SK-N-SH (cell line): Measurements from ENCODE around the gene ASIC1. TPM values are rescaled to one million over a fixed set of nuclear protein-coding genes. Genes with fewer than 3 reads are reported as not detected.

Experiments
- CTCF ChIA-PET: fragments of 300-600, 350-600 bp; formaldehyde crosslinking; extraction: SDS; loops from one replicate; lab custom pipeline; 2021; lab: Yijun Ruan, JAX
- POLR2A ChIA-PET: fragments of 350-600 bp; sonication (Branson Sonifier 250); formaldehyde crosslinking; extraction: SDS; loops from one replicate; lab custom pipeline; 2020; ENCODE audit warnings: antibody characterized with exemption, inconsistent platforms; lab: Yijun Ruan, JAX
- DNase-seq: peaks from one replicate; pipeline ENCODE4 v3.0.0; 2012
- H2AFZ ChIP-seq: fragments of 200-600 bp; sonication (generic); 2 replicates; pipeline ENCODE4 v1.8.1; 2016; ENCODE audit warnings: antibody characterized with exemption, mild to moderate bottlenecking, low read depth
- H3F3A ChIP-seq: fragments of 200-600 bp; sonication (generic); replicated peaks from 2 replicates; pipeline ENCODE3; 2016; ENCODE audit warnings: antibody characterized with exemption, mild to moderate bottlenecking; ENCODE audit not compliant: insufficient read depth
- H3K27ac ChIP-seq, 2 experiments: fragments of 200-500 bp in 1 of 2; fragments of 200-600 bp in 1 of 2; sonication (Bioruptor generic) in 1 of 2; sonication (generic), shearing (Covaris generic) in 1 of 2; 2 replicates each; pipeline versions ENCODE4 v1.5.1 to v1.6.1; 2014 to 2016; ENCODE audit warnings: low read depth in 2 of 2, inconsistent platforms in 1 of 2, low read length in 1 of 2, mild to moderate bottlenecking in 1 of 2, mixed read lengths in 1 of 2
- H3K27me3 ChIP-seq: fragments of 200-600 bp; sonication (generic), shearing (Covaris generic); 2 replicates; pipeline ENCODE4 v1.6.1; 2016; ENCODE audit warnings: mixed run types; ENCODE audit not compliant: insufficient read depth
- H3K36me3 ChIP-seq, 2 experiments: fragments of 200-500 bp in 1 of 2; fragments of 200-600 bp in 1 of 2; sonication (Bioruptor generic) in 1 of 2; sonication (generic) in 1 of 2; replicated peaks in 1 of 2; 2 replicates each; pipeline versions ENCODE3 to v1.5.1; 2014 to 2016; ENCODE audit warnings: low read length in 1 of 2, mild to moderate bottlenecking in 1 of 2; ENCODE audit not compliant: insufficient read depth in 2 of 2, control insufficient read depth in 1 of 2
- H3K4me1 ChIP-seq, 2 experiments: fragments of 200-500 bp in 1 of 2; fragments of 200-600 bp in 1 of 2; sonication (Bioruptor generic) in 1 of 2; sonication (generic), shearing (Covaris generic) in 1 of 2; 2 replicates each; pipeline versions ENCODE4 v1.5.1 to v1.6.1; 2014 to 2016; ENCODE audit warnings: low read depth in 1 of 2, low read length in 1 of 2, mixed run types in 1 of 2; ENCODE audit not compliant: insufficient read depth in 2 of 2, control insufficient read depth in 1 of 2
- H3K4me2 ChIP-seq: fragments of 200-600 bp; sonication (generic), shearing (Covaris generic); 2 replicates; pipeline ENCODE4 v1.6.1; 2017; ENCODE audit warnings: mixed run types
- H3K4me3 ChIP-seq, 2 experiments: fragments of 200-500 bp in 1 of 2; fragments of 200-600 bp in 1 of 2; sonication (Bioruptor generic) in 1 of 2; sonication (generic), shearing (Covaris generic) in 1 of 2; 2 replicates each; pipeline versions ENCODE4 v1.5.1 to v1.8.1; 2014 to 2016; ENCODE audit warnings: low read depth in 2 of 2, inconsistent platforms in 1 of 2, low read length in 1 of 2, mild to moderate bottlenecking in 1 of 2, mixed read lengths in 1 of 2, moderate library complexity in 1 of 2
- H3K79me2 ChIP-seq: fragments of 200-600 bp; sonication (generic); 2 replicates; pipeline ENCODE4 v1.8.1; 2017; ENCODE audit warnings: mild to moderate bottlenecking; ENCODE audit not compliant: insufficient read depth
- H3K9ac ChIP-seq: fragments of 200-600 bp; sonication (generic); 2 replicates; pipeline ENCODE4 v1.6.1; 2017; ENCODE audit warnings: mixed run types
- H3K9me2 ChIP-seq: fragments of 200-600 bp; sonication (generic); 2 replicates; pipeline ENCODE4 v1.6.1; 2017; ENCODE audit warnings: mixed run types
- H3K9me3 ChIP-seq: fragments of 200-600 bp; sonication (generic); 2 replicates; pipeline ENCODE4 v1.6.1; 2017; ENCODE audit warnings: mixed run types, mild to moderate bottlenecking, moderate library complexity
- H4K20me1 ChIP-seq: fragments of 200-600 bp; sonication (generic); 2 replicates; pipeline ENCODE4 v1.6.1; 2017; ENCODE audit warnings: mild to moderate bottlenecking, mixed run types; ENCODE audit not compliant: insufficient read depth
- FOSL2 ChIP-seq: IDR thresholded peaks from 2 replicates; pipeline ENCODE4 v1.4.0; 2012; ENCODE audit warnings: low read depth, mild to moderate bottlenecking, moderate library complexity, borderline replicate concordance
- FOXJ3 ChIP-seq: sonication (generic); formaldehyde crosslinking; IDR thresholded peaks from 2 replicates; pipeline ENCODE4 v1.5.1; 2020; ENCODE audit warnings: mild to moderate bottlenecking, missing genetic modification reagents
- GABPA ChIP-seq: IDR thresholded peaks from 2 replicates; pipeline ENCODE4 v1.4.0; 2012; ENCODE audit warnings: low read depth, mild to moderate bottlenecking
- JUND ChIP-seq: IDR thresholded peaks from 2 replicates; pipeline ENCODE4 v1.4.0; 2012
- MEF2A ChIP-seq: IDR thresholded peaks from 2 replicates; pipeline ENCODE4 v1.4.0; 2012; ENCODE audit warnings: low read depth, borderline replicate concordance
- MXI1 ChIP-seq: IDR thresholded peaks from 2 replicates; pipeline ENCODE4 v1.6.1; 2012; ENCODE audit warnings: mild to moderate bottlenecking, low read depth, low read length, improper control_type of control experiment
- NFIC ChIP-seq: IDR thresholded peaks from 2 replicates; pipeline ENCODE4 v1.4.0; 2012; ENCODE audit warnings: borderline replicate concordance
- PBX3 ChIP-seq: IDR thresholded peaks from 2 replicates; pipeline ENCODE4; 2012
- POLR2AphosphoS5 ChIP-seq: IDR thresholded peaks from 2 replicates; pipeline ENCODE4 v1.6.1; 2012; ENCODE audit warnings: low read depth, low read length
- RAD21 ChIP-seq: IDR thresholded peaks from 2 replicates; pipeline ENCODE4 v1.6.1; 2012; ENCODE audit warnings: mild to moderate bottlenecking, low read length
- RCOR1 ChIP-seq: fragments of 150-350 bp; IDR thresholded peaks from 2 replicates; pipeline ENCODE4 v1.6.1; 2017; ENCODE audit warnings: antibody characterized with exemption, low read length
- REST ChIP-seq: IDR thresholded peaks from 2 replicates; pipeline ENCODE4 v1.6.1; 2012; ENCODE audit warnings: mild to moderate bottlenecking, low read depth, low read length, moderate library complexity
- RXRA ChIP-seq: IDR thresholded peaks from 2 replicates; pipeline ENCODE4 v1.4.0; 2012; ENCODE audit warnings: low read depth, mild to moderate bottlenecking, borderline replicate concordance
- SIN3A ChIP-seq: IDR thresholded peaks from 2 replicates; pipeline ENCODE4 v1.6.1; 2012; ENCODE audit warnings: low read depth, mild to moderate bottlenecking, low read length, moderate library complexity, borderline replicate concordance
- SMC3 ChIP-seq: IDR thresholded peaks from 2 replicates; pipeline ENCODE4 v1.6.1; 2012; ENCODE audit warnings: low read depth, low read length, improper control_type of control experiment
- TAF1 ChIP-seq: IDR thresholded peaks from 2 replicates; pipeline ENCODE4 v1.6.1; 2012; ENCODE audit warnings: low read depth, mild to moderate bottlenecking, low read length, moderate library complexity, borderline replicate concordance
- TCF12 ChIP-seq: IDR thresholded peaks from 2 replicates; pipeline ENCODE4 v1.4.0; 2012
- USF2 ChIP-seq: fragments of 150-350 bp; IDR thresholded peaks from 2 replicates; pipeline ENCODE4 v1.6.1; 2017; ENCODE audit warnings: antibody characterized with exemption, low read length, low read depth, borderline replicate concordance
- YY1 ChIP-seq: IDR thresholded peaks from 2 replicates; pipeline ENCODE4 v1.4.0; 2012; ENCODE audit warnings: low read depth, mild to moderate bottlenecking
- WGBS: methylation state at CpG from one replicate; pipeline ENCODE4 v1.1.6; 2017; ENCODE audit warnings: low lambda C conversion rate; 5-methylcytosine and 5-hydroxymethylcytosine counted together
- polyA plus RNA-seq, 3 experiments: library from polyadenylated mRNA; depleted of rRNA; stranded (reverse); fragments of >200 nt; gene quantifications; 2 replicates each; pipeline ENCODE4 v1.2.3, GENCODE V29; 2012
- TF ChIP-seq, protein P1 (sequence below): fragments of 200-600 bp; sonication (generic); IDR thresholded peaks from 2 replicates; pipeline ENCODE4 v1.6.1; 2017; ENCODE audit warnings: antibody characterized with exemption, mild to moderate bottlenecking, moderate library complexity
- TF ChIP-seq, protein P2 (sequence below): IDR thresholded peaks from 2 replicates; pipeline ENCODE4 v1.4.0; 2012; ENCODE audit warnings: low read depth

ASIC1 gene
- polyA plus RNA-seq, 1 of the 3 experiments (the other 2 are of a cell fraction) = 28.4 TPM

DNA sequence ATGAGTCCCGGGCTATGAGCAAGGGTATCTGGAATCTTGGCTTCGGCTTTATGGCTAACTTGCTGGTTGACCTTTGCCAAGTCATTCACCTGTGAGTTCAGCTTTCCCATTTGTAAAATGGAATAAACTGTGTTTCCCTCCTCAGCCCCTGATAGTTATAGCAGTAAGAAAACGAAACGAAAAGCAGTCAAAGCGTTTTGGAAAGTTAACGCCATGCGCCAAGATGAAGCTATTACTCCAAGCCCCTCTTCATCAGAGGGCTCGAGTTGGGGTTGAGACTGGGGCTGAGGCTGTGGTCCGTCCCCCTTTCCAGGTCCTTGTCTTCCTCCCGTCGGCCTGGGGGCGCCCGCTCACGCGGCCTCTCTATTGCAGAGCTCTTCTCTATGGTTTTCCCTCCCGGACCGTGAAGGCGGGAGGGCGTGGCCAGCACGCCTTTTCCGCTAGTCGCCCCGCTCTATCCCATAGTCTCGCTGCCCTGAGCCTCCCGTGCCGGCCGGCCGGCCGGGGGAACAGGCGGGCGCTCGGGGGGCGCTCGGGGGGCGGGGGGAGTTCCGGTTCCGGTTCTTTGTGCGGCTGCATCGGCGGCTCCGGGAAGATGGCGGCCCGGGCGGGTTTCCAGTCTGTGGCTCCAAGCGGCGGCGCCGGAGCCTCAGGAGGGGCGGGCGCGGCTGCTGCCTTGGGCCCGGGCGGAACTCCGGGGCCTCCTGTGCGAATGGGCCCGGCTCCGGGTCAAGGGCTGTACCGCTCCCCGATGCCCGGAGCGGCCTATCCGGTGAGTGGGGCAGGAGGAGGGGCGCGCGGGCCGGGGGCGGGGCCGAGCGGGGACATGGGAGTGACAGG, 27.6 kb downstream of the ASIC1 start, which contains the start of gene SMARCD1 (continued):
- TF ChIP-seq NFIC = peak; percentile 5; the same call in 1 of the 2 replicates
- no peak for TF ChIP-seq USF2
- peak; percentile 73 for TF ChIP-seq GABPA
- peak; percentile 22; the same call in 1 of the 2 replicates for TF ChIP-seq SMC3
- peak; percentile 65; the same call in 1 of the 2 replicates for TF ChIP-seq TAF1
- TF ChIP-seq POLR2AphosphoS5 = peak; percentile 58
- TF ChIP-seq YY1 = peak; percentile 87
- TF ChIP-seq SIN3A = peak; percentile 68
- TF ChIP-seq TCF12 = 0 out of 2 replicates have a peak, but pooled peaks have one; percentile 9
- TF ChIP-seq, protein P1, sequence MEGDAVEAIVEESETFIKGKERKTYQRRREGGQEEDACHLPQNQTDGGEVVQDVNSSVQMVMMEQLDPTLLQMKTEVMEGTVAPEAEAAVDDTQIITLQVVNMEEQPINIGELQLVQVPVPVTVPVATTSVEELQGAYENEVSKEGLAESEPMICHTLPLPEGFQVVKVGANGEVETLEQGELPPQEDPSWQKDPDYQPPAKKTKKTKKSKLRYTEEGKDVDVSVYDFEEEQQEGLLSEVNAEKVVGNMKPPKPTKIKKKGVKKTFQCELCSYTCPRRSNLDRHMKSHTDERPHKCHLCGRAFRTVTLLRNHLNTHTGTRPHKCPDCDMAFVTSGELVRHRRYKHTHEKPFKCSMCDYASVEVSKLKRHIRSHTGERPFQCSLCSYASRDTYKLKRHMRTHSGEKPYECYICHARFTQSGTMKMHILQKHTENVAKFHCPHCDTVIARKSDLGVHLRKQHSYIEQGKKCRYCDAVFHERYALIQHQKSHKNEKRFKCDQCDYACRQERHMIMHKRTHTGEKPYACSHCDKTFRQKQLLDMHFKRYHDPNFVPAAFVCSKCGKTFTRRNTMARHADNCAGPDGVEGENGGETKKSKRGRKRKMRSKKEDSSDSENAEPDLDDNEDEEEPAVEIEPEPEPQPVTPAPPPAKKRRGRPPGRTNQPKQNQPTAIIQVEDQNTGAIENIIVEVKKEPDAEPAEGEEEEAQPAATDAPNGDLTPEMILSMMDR = peak; percentile 67
- TF ChIP-seq, protein P2, sequence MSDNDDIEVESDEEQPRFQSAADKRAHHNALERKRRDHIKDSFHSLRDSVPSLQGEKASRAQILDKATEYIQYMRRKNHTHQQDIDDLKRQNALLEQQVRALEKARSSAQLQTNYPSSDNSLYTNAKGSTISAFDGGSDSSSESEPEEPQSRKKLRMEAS = peak; percentile 78
- TF ChIP-seq RCOR1 = peak; percentile 58
- TF ChIP-seq FOSL2 = no peak; the same call in 1 of the 2 replicates
- TF ChIP-seq RXRA = no peak; the same call in 1 of the 2 replicates

GRCh38 chr12:50085615-50086072, 28.2 kb downstream of the ASIC1 start:
- Histone ChIP-seq H3K4me3 (peak overlapping the region; percentile 77 to 79), H3K27ac (peak overlapping the region; percentile 87 to 91), H3K9ac (peak overlapping the region; percentile 89), H4K20me1 (peaks cover 22% of the 10 kb centered on the region), H3K9me2 (no peaks in the 10 kb centered on the region), H3K9me3 (no peaks in the 10 kb centered on the region), H3F3A (peaks cover 43% of the 10 kb centered on the region), H3K27me3 (no peaks in the 10 kb centered on the region), H3K4me2 (peak overlapping the region; percentile 88), H3K4me1 (peaks cover 18 to 22% of the 10 kb centered on the region in 2 experiments), H3K36me3 (peaks cover 21 to 41% of the 10 kb centered on the region in 2 experiments), H3K79me2 (peaks cover 38% of the 10 kb centered on the region), H2AFZ (no peak overlapping the region)
- 15% methylated on average over 8 of the region's 8 CpGs for WGBS
- no peak for DNase-seq
- POLR2A ChIA-PET = interaction anchor here (0.6 to 2.7 kb wide), 13 partner anchors 8 to 243 kb away, joined by 3 to 23 read pairs (median 4); partner anchors contain the start of genes BCDIN3D, COX14 and GPD1
- CTCF ChIA-PET = interaction anchor here (0.6 to 5.4 kb wide), 21 partner anchors 11 to 229 kb away, joined by 3 to 51 read pairs (median 4); partner anchors contain the start of genes CERS5 and COX14
- TF ChIP-seq RAD21 (no peak), USF2 (no peak), PBX3 (no peak), MEF2A (no peak), REST (no peak), MXI1 (no peak), FOXJ3 (CRISPR knock-in tag) (no peak), JUND (no peak), SMC3 (no peak)
